HUES6 (cell line): ENCODE results near the gene MKLN1.

Experiments used
- H3K27ac ChIP-seq: 2 replicates; pipeline ENCODE4 v1.7.0; 2013; ENCODE audit warnings: low read depth, mild to moderate bottlenecking, low read length, inconsistent platforms
- H3K27me3 ChIP-seq: 2 replicates; pipeline ENCODE4 v1.6.1; 2013; ENCODE audit warnings: low read length; ENCODE audit not compliant: control insufficient read depth, insufficient read depth
- H3K36me3 ChIP-seq: 2 replicates; pipeline ENCODE4 v1.6.1; 2013; ENCODE audit warnings: low read length; ENCODE audit not compliant: control insufficient read depth, insufficient read depth
- H3K4me1 ChIP-seq: 2 replicates; pipeline ENCODE4 v1.6.1; 2013; ENCODE audit warnings: low read length; ENCODE audit not compliant: control insufficient read depth, insufficient read depth
- H3K4me3 ChIP-seq: 2 replicates; pipeline ENCODE4 v1.5.1; 2013; ENCODE audit warnings: low read depth, low read length
- H3K9ac ChIP-seq: one replicate; pipeline ENCODE4 v1.6.1; 2013; ENCODE audit warnings: mild to moderate bottlenecking, low read length
- H3K9me3 ChIP-seq: 2 replicates; pipeline ENCODE4 v1.6.1; 2013; ENCODE audit warnings: low read depth, low read length; ENCODE audit not compliant: control insufficient read depth, insufficient read depth

Gene MKLN1

DNA sequence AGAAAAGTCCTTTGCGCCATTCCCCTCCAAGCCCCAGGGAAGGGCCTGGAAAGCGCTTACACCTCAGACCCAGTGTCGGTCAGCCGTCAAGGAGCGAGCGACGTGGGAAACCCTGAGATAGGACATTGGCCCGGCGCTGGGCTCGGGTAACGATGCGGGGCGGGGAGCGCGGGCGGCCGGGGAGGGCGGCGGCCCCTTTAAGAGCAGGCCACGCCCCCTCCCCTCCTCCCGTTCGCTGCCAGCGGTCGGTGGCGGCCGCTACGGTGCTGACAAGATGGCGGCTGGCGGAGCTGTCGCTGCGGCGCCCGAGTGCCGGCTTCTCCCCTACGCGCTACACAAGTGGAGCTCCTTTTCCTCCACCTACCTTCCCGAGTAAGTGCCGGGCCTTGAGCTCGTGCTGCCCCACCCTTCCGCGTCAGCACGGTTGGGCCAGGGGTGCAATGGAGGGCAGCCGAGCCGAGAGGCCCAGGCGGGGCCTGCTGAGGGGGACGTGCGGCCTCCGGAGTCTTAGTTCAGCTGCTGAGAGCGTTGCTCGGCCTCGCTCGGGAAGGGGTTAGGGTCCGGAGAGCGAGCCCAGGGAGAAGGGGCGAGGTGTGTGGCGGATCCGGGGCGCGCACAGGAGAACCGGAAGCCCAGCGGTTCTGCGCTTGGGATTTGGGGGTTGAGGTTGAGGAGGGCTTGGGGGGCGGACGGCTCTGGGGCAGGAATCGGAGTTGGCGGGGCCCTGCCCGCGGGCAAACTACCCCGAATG is at the start of gene MKLN1:
MKLN1 (plus strand) TSS at position 251 of the 751 bp plus-strand sequence; CDS start at position 275, 24 bp downstream.
- peaks cover 29% of the 10 kb centered on the region for H3K4me1 ChIP-seq
- H3K4me3 ChIP-seq = peak within 1 kb of the TSS; percentile 99
- no peaks in the 10 kb centered on the region for H3K27me3 ChIP-seq
- peak within 1 kb of the TSS; percentile 100 for H3K9ac ChIP-seq
- H3K36me3 ChIP-seq = peaks cover 5% of the 10 kb centered on the region
- H3K27ac ChIP-seq = peak within 1 kb of the TSS; percentile 100
- no peaks in the 10 kb centered on the region for H3K9me3 ChIP-seq

DNA sequence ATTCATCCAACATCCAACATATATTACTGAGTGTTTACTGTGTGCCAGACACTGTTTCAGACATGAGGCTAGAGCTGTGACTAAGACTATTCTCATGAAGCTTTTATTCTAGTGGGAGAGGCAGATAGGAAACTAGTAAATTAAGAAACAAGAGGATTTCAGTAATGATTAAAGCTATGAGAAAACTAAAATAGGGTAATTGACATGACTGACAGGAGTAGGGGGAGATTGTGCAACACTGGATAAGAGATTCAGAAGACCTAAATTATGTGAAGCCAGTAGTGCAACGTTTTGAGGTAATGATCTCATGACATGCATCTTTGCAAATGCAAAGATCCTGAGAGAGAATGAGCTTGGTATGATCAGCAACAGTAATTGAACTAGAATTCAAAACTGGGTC is 48.6 kb upstream of the MKLN1 start:
- Histone ChIP-seq H3K36me3 (no peaks in the 10 kb centered on the region), H3K27ac (no peak overlapping the region), H3K9ac (no peak overlapping the region), H3K4me1 (no peaks in the 10 kb centered on the region), H3K4me3 (no peak overlapping the region), H3K27me3 (no peaks in the 10 kb centered on the region), H3K9me3 (peaks cover 4% of the 10 kb centered on the region)

DNA sequence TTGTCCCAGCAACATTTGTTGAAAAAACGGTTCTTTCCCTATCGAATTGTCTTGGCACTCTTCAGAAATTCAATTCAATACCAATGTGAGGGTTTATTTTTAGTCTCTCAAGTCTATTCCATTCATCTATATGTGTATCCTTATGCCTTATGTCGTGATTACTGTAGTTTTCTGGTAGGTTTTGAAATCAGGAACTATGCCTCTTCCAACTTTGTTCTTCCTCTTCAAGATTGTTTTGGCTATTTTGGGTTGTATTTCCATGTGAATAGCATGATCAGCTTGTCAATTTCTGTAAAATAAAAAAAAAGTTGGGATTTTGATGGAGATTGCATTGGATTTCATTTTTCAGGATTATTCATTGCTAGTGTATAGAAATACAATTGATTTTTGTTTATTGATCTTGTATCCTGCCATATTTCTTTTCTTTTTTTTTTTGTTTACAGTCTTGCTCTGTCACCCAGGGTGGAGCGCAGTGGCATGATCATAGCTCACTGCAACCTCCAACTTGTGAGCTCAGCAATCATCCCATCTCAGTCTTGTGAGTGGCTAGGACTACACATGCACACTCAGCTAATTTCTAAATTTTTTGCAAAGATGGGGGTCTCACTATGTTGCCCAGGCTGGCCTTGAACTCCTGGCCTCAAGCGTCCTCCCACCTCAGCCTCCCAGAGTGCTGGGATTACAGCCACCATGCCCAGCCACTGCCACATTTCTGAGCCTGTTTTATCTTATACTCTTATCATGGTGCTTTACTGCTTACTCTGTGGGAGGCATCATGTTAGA is 46.2 kb upstream of the MKLN1 start:
- Histone ChIP-seq H3K4me3 (no peak overlapping the region), H3K9ac (no peak overlapping the region), H3K27ac (no peak overlapping the region), H3K36me3 (no peaks in the 10 kb centered on the region), H3K9me3 (peaks cover 4% of the 10 kb centered on the region), H3K4me1 (peaks cover 4% of the 10 kb centered on the region; the same call in 1 of the 2 replicates), H3K27me3 (no peaks in the 10 kb centered on the region)

DNA sequence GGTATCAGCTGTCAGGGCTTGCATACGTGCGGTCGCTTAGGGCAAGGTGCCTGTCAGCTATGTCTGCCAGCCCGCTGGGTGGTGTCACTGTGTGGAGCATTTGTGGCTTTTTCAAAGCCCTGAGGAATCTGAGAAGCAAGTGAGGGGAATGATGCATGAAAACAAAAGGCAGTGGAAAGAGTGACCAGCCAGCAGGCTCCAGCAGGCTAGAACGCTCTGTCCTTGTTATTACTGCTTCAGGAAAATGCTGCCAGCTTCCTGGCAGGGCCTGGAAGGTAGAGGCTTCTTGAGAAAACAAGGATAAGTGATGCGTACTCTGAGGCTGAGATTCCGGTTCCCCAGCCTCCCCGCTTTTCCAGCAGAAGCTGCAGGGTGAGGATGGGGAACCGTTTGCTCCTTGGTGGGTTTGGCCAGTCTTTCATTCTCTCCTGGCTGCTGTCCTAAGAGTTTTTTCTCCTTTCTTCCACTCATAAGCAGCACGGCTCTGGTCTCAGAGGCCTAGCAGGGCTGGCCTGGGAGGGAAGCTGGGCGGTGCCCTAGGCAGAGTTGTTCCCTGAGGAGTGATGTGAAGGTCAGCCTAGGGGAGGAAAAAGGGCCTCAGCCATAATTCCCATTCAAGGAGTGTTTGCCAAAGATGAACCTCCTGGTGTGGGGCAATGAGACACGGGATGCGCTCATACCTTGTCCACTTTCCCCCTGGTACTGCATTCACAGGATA is 42.8 kb upstream of the MKLN1 start:
- Histone ChIP-seq H3K4me1 (peaks cover 4% of the 10 kb centered on the region; the same call in 1 of the 2 replicates), H3K9me3 (peaks cover 7% of the 10 kb centered on the region), H3K27ac (no peak overlapping the region), H3K36me3 (no peaks in the 10 kb centered on the region), H3K4me3 (no peak overlapping the region), H3K27me3 (no peaks in the 10 kb centered on the region), H3K9ac (no peak overlapping the region)

DNA sequence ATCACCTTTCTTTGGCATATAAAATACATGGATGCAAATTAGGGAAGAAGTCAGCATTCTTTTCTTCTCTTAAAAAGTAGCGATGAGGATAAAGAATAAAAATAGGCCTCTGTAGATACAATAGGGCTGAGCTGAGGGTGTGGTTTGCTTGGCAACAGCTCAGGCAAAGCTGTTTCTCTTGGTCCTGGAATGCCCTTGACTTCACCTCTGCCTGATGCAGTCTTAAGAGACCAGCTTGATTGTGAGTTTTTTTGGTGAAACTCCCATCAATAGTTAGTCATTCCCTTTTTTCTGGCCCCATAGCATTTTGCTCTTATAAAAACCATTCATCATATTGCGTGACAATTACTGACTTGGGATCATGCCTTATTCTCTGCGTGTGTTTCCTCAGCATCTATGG is 42.1 kb upstream of the MKLN1 start:
- peaks cover 4% of the 10 kb centered on the region; the same call in 1 of the 2 replicates for H3K4me1 ChIP-seq
- no peak overlapping the region for H3K9ac ChIP-seq
- H3K9me3 ChIP-seq = peaks cover 2% of the 10 kb centered on the region; the same call in 1 of the 2 replicates
- no peak overlapping the region for H3K4me3 ChIP-seq
- H3K27me3 ChIP-seq = no peaks in the 10 kb centered on the region
- no peaks in the 10 kb centered on the region for H3K36me3 ChIP-seq
- H3K27ac ChIP-seq = no peak overlapping the region

DNA sequence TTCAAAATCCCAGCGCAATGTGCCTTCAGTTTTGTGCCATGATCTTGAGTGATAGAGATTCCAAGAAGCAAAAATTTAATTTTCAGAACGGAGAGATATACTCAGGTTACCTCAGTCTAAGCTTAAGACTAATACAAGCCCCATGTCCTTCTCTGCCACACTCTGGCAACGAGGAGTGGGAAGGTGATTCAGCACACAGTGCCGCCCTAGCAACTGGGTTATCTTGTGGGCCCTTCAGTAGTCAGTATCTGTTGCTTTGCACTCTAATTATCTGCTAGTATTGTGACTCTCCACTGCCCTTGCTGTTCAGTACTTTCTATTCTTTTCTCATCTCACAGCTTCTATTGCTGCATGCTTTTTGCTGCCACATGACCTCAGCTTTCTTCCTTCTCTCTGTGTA is 39.2 kb upstream of the MKLN1 start:
- Histone ChIP-seq H3K4me1 (peaks cover 4% of the 10 kb centered on the region; the same call in 1 of the 2 replicates), H3K27ac (no peak overlapping the region), H3K9me3 (peaks cover 2% of the 10 kb centered on the region; the same call in 1 of the 2 replicates), H3K4me3 (no peak overlapping the region), H3K9ac (no peak overlapping the region), H3K27me3 (no peaks in the 10 kb centered on the region), H3K36me3 (no peaks in the 10 kb centered on the region)

DNA sequence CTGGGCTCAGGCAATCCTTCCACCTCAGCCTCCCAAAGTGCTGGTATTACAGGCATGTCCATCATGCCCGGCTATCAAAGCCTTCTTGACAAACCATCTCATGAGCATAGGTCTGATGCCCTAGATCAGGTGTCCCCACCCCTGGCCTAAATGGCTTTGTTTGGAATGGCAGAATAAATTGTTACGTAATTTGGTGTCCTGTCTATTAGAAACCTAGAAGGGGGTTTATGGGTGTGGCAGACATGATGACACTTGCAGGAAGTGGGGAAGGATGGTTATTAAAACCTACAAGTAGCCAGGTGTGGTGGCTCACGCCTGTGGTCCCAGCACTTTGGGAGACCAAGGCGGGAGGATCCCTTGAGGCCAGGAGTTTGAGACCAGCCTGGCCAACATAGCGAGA is 38.6 kb upstream of the MKLN1 start:
- Histone ChIP-seq H3K9me3 (peaks cover 2% of the 10 kb centered on the region; the same call in 1 of the 2 replicates), H3K27me3 (no peaks in the 10 kb centered on the region), H3K9ac (no peak overlapping the region), H3K4me3 (no peak overlapping the region), H3K36me3 (no peaks in the 10 kb centered on the region), H3K4me1 (peaks cover 4% of the 10 kb centered on the region; the same call in 1 of the 2 replicates), H3K27ac (no peak overlapping the region)

DNA sequence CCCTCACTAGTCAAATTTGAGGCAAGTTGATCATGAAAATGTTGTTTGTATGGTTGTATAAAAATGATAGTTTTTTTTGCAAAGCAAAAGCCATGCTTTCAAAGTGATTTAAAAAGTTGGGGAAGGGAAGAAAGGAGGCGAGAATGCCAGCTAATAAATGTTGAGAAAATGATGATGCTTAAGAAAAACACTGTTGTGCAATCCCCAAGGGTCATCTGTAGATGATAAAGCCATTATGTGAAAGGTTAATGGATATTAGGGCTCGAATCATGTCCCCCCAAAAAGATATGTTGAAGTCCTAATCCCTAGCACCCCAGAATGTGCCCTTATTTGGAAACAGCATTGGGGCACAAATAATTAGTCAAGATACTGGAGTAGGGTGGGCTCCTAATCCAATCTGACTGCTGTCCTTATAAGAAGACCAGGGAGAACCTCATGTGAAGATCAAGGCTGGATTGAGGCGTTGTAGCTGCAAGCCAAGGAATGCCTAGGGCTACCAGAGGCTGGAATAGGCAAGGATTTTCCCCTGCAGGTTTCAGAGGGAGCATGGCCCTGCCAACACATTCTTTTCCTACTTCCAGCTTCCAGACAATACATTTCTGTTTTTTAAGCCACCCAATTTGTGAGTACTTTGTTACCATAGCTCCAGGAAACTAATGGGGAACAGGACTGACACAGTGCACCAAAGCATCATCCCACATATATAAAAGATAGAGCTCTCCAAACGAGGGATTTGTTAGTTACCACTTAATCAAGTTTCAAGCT is 35.4 kb upstream of the MKLN1 start:
- no peaks in the 10 kb centered on the region for H3K4me1 ChIP-seq
- H3K9me3 ChIP-seq = peaks cover 2% of the 10 kb centered on the region; the same call in 1 of the 2 replicates
- no peak overlapping the region for H3K4me3 ChIP-seq
- H3K9ac ChIP-seq = no peak overlapping the region
- H3K36me3 ChIP-seq = no peaks in the 10 kb centered on the region
- no peak overlapping the region for H3K27ac ChIP-seq
- H3K27me3 ChIP-seq = no peaks in the 10 kb centered on the region

DNA sequence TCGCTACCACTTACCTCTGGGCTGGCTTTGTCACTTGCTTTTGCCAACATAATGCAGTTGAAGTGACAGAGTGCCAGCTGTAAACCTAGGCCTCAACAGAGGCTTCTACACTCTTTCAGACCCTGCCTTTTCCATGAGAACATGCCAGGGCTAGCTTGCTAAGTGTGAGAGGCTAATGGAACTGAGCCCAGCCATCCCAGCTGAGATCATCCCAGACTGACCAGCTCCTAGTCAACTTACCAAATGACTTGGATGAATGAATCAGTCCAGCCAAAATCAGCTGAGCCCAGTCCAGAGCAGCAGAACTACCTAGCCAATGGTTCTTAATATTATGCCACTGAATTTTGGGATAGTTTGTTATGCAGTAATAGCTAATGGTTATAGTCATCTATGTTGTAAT is 34.7 kb upstream of the MKLN1 start:
- no peak overlapping the region for H3K4me3 ChIP-seq
- H3K9ac ChIP-seq = no peak overlapping the region
- peaks cover 2% of the 10 kb centered on the region; the same call in 1 of the 2 replicates for H3K9me3 ChIP-seq
- H3K4me1 ChIP-seq = no peaks in the 10 kb centered on the region
- H3K27ac ChIP-seq = no peak overlapping the region
- H3K36me3 ChIP-seq = no peaks in the 10 kb centered on the region
- H3K27me3 ChIP-seq = no peaks in the 10 kb centered on the region

DNA sequence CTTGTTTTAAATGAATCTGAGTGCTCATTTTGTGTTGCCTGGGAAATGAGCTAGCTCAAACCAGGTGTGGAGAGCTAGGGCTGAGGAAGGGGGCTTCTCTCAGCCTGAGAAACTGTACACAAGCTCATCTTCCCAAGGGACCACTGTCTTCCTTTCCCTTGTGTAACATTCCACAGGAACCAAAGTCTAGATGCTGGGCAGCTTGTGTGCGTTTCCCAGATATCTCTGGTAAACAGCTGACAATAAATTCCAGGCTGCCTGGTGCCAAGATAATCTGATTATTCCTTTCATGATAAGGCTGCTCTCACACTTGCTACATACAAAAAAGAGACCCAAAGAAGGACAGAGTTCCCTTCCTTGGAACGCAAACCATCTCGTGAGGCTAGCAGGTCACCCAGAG is 33.1 kb upstream of the MKLN1 start:
- H3K9me3 ChIP-seq = no peaks in the 10 kb centered on the region
- H3K9ac ChIP-seq = no peak overlapping the region
- H3K27ac ChIP-seq = no peak overlapping the region
- H3K27me3 ChIP-seq = no peaks in the 10 kb centered on the region
- H3K4me1 ChIP-seq = no peaks in the 10 kb centered on the region; the same call in 1 of the 2 replicates
- H3K36me3 ChIP-seq = no peaks in the 10 kb centered on the region
- no peak overlapping the region for H3K4me3 ChIP-seq
